ENCODE measurements around the gene AFF3. TPM values are rescaled to one million over a fixed set of nuclear protein-coding genes. Genes with fewer than 3 reads are reported as not detected.

Gene AFF3
- total and polyA plus RNA-seq, 2 of the 13 experiments (the other 11 are each of a cell fraction or from before 2014, with no cell fraction given): not detected

DNA sequence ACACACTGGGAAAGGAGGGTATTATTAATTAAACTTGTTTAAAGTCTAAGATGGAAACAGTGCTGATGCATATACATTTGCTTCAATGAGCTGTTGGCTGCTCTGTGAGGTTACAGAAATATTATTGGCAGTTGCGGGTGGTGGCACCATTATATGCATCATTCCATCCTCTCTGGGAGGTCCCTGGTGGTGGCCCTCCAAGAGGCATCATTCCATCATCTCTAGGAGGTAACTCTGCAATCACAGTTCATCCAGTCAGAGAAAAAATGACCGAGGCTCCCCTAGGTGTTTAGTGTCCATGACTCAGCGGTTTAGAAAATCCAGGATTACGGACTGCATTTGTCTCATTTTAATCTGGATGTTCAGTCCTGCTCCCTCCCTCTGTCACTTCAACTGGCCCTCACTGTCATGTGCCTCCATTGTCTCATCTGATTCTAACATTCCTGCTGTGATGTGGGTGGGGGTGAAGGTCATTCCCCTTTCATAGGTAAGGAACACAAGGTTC, 15.4 kb downstream of the AFF3 start:
- ATAC-seq: no peak
- TF ChIP-seq RBFOX2 (IDR thresholded peaks at IDR 0.05; ENCODE audit: low read depth, low read length): no peak
- TF ChIP-seq POLR2AphosphoS5 (IDR thresholded peaks at IDR 0.05; ENCODE audit: low read depth, low read length): no peak
- TF ChIP-seq NFE2L2 (IDR thresholded peaks at IDR 0.05; ENCODE audit: low read length): peak; percentile 84
- no peak for TF ChIP-seq ZNF441 (CRISPR knock-in tag; IDR thresholded peaks at IDR 0.05; ENCODE audit: borderline replicate concordance)
- TF ChIP-seq, protein P1, sequence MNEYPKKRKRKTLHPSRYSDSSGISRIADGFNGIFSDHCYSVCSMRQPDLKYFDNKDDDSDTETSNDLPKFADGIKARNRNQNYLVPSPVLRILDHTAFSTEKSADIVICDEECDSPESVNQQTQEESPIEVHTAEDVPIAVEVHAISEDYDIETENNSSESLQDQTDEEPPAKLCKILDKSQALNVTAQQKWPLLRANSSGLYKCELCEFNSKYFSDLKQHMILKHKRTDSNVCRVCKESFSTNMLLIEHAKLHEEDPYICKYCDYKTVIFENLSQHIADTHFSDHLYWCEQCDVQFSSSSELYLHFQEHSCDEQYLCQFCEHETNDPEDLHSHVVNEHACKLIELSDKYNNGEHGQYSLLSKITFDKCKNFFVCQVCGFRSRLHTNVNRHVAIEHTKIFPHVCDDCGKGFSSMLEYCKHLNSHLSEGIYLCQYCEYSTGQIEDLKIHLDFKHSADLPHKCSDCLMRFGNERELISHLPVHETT (CRISPR knock-in tag; conservative IDR thresholded peaks at IDR 0.05): no peak
- TF ChIP-seq, protein P2, sequence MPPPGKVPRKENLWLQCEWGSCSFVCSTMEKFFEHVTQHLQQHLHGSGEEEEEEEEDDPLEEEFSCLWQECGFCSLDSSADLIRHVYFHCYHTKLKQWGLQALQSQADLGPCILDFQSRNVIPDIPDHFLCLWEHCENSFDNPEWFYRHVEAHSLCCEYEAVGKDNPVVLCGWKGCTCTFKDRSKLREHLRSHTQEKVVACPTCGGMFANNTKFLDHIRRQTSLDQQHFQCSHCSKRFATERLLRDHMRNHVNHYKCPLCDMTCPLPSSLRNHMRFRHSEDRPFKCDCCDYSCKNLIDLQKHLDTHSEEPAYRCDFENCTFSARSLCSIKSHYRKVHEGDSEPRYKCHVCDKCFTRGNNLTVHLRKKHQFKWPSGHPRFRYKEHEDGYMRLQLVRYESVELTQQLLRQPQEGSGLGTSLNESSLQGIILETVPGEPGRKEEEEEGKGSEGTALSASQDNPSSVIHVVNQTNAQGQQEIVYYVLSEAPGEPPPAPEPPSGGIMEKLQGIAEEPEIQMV (CRISPR knock-in tag; IDR thresholded peaks at IDR 0.05; ENCODE audit: low read depth): no peak
- TF ChIP-seq MED8 (CRISPR knock-in tag; IDR thresholded peaks at IDR 0.05; ENCODE audit: insufficient replicate concordance): no peak
- TF ChIP-seq SPEN (CRISPR knock-in tag; IDR thresholded peaks at IDR 0.05; ENCODE audit: low read depth): no peak
- no peak for TF ChIP-seq MTF2 (CRISPR knock-in tag; IDR thresholded peaks at IDR 0.05; ENCODE audit: borderline replicate concordance)
- no peak for TF ChIP-seq SATB2 (CRISPR knock-in tag; IDR thresholded peaks at IDR 0.05)
- TF ChIP-seq NCOA1 (CRISPR knock-in tag; IDR thresholded peaks at IDR 0.05): no peak
- no peak for TF ChIP-seq ZNF773 (CRISPR knock-in tag; IDR thresholded peaks at IDR 0.05; ENCODE audit: borderline replicate concordance)
- peak in 1 of 2 experiments; percentile 44; a peak in 2 of 4 replicates for TF ChIP-seq MAFK (conservative IDR thresholded peaks at IDR 0.05 in 1 of 2, IDR thresholded peaks at IDR 0.05 in 1 of 2; ENCODE audit: low read length in 2 of 2)
- Histone ChIP-seq H2AFZ (ENCODE audit: low read length) (no peak overlapping the region), H3K4me2 (ENCODE audit: low read depth, low read length) (no peak overlapping the region), H3K9ac (ENCODE audit: insufficient read depth, low read depth, low read length) (no peak overlapping the region), H3K36me3 (replicated peaks in 1 of 2; ENCODE audit: control insufficient read depth in 1 of 2, insufficient read depth in 2 of 2, low read length in 2 of 2) (no peaks in the 10 kb centered on the region), H4K20me1 (ENCODE audit: insufficient read depth, low read length) (no peaks in the 10 kb centered on the region), H3K4me1 (ENCODE audit: insufficient read depth, low read length) (no peaks in the 10 kb centered on the region), H3K9me3 (ENCODE audit: low read length) (no peaks in the 10 kb centered on the region), H3K27me3 (ENCODE audit: control insufficient read depth in 1 of 2, insufficient read depth in 2 of 2, low read length in 2 of 2) (peaks cover 0 to 4% of the 10 kb centered on the region in 2 experiments; a peak in 2 of 5 replicates), H3K79me2 (ENCODE audit: insufficient read depth, low read length) (no peaks in the 10 kb centered on the region), H3K27ac (ENCODE audit: extremely low read length, insufficient read depth, low read length) (no peak overlapping the region), H3K4me3 (replicated peaks in 1 of 3; ENCODE audit: insufficient read depth in 1 of 3, low read depth in 2 of 3, low read length in 3 of 3) (no peak overlapping the region)
- DNase-seq (ENCODE audit: low spot score): no peak
- in situ Hi-C loops (cut with HindIII; ENCODE audit: extremely low pct_ligation_motif_present, low pct_unique_long_range_greater_than_20kb) (no loop called here), intact Hi-C loops (cut with micrococcal nuclease; ENCODE audit: unreplicated experiment) (no loop called here)
- WGBS (ENCODE audit: low lambda C conversion rate): 47% methylated on average over 4 of the region's 4 CpGs
- BruUV-seq (replicated peaks): no TSS peak
- CTCF ChIA-PET (ENCODE audit: low intra/inter-chr PET ratio, low total read pairs): no interaction called here
- no peak for FAIRE-seq
- POLR2A ChIA-PET: no interaction called here

All from HepG2 (cell line).